ENCODE measurements around the gene RIPOR1.
"Not testable (repeated sequence)": the region's sequence is repeated elsewhere in the genome, so short reads cannot be mapped to it uniquely, and the experiment has no call there.

RIPOR1 gene

GRCh38 chr16:67517661-67518423 is 10.8 kb upstream of the RIPOR1 start:
- DNase-seq, result no peak

GRCh38 chr16:67518676-67519075 is 10.0 kb upstream of the RIPOR1 start:
- no peak for DNase-seq

GRCh38 chr16:67519242-67519641 is 9.4 kb upstream of the RIPOR1 start:
- no peak for DNase-seq

GRCh38 chr16:67521095-67521804 is 7.4 kb upstream of the RIPOR1 start:
- peak; percentile 66 to 89 for DNase-seq

- DNase-seq, result no peak
Observed at GRCh38 chr16:67525176-67525860, 3.3 kb upstream of the RIPOR1 start.

GRCh38 chr16:67526149-67526791 is 2.4 kb upstream of the RIPOR1 start:
- no peak for DNase-seq

GRCh38 chr16:67528870-67529581 is 397 bp downstream of the RIPOR1 start:
- peak in 1 of 2 experiments; percentile 19 for DNase-seq

GRCh38 chr16:67529582-67530012 is 968 bp downstream of the RIPOR1 start:
- DNase-seq, result no peak

GRCh38 chr16:67530013-67530939 is 1.6 kb downstream of the RIPOR1 start:
- peak in 1 of 2 experiments; percentile 31 for DNase-seq

- no peak for DNase-seq
Observed at GRCh38 chr16:67531247-67531646, 2.6 kb downstream of the RIPOR1 start.

- no peak for DNase-seq
Observed at GRCh38 chr16:67533024-67533560, 4.5 kb downstream of the RIPOR1 start.

- DNase-seq, result not testable (repeated sequence)
Observed at GRCh38 chr16:67533987-67534386, 5.4 kb downstream of the RIPOR1 start.

GRCh38 chr16:67534431-67534830 is 5.8 kb downstream of the RIPOR1 start:
- DNase-seq, result no peak

GRCh38 chr16:67535201-67535600 is 6.6 kb downstream of the RIPOR1 start:
- no peak for DNase-seq

- peak in 1 of 2 experiments; percentile 17 for DNase-seq
Observed at GRCh38 chr16:67537270-67537635, 8.6 kb downstream of the RIPOR1 start.

- peak in 1 of 2 experiments; percentile 41 for DNase-seq
Observed at GRCh38 chr16:67537636-67538591, 9.3 kb downstream of the RIPOR1 start.

GRCh38 chr16:67538666-67539101 is 10.1 kb downstream of the RIPOR1 start:
- peak in 1 of 2 experiments; percentile 31 for DNase-seq

GRCh38 chr16:67539271-67539670 is 10.6 kb downstream of the RIPOR1 start:
- no peak for DNase-seq

Data from SW 1271 (cell line).